DOHH2 (cell line): ENCODE results near the gene CRAT.

Experiments used
- H3F3A ChIP-seq: fragments of 200-600 bp; sonication (generic), shearing (Covaris generic); 2 replicates; pipeline ENCODE4 v1.6.0; 2016; ENCODE audit warnings: antibody characterized with exemption, mild to moderate bottlenecking; ENCODE audit not compliant: control insufficient read depth, insufficient read depth
- H3K27ac ChIP-seq: fragments of 200-600 bp; sonication (generic); 2 replicates; pipeline ENCODE4 v1.5.1; 2014; ENCODE audit warnings: low read depth, mild to moderate bottlenecking, low read length, moderate library complexity
- H3K27me3 ChIP-seq: fragments of 200-600 bp; sonication (generic); 2 replicates; pipeline ENCODE4 v1.6.1; 2014; ENCODE audit warnings: mild to moderate bottlenecking, low read length, mixed read lengths; ENCODE audit not compliant: control insufficient read depth
- H3K36me3 ChIP-seq: fragments of 200-600 bp; sonication (generic); 2 replicates; pipeline ENCODE4 v1.6.1; 2014; ENCODE audit warnings: mild to moderate bottlenecking, low read length, moderate library complexity, mixed read lengths; ENCODE audit not compliant: control insufficient read depth
- H3K4me1 ChIP-seq: fragments of 200-600 bp; sonication (generic); 2 replicates; pipeline ENCODE4 v1.6.1; 2014; ENCODE audit warnings: mild to moderate bottlenecking, low read length, mixed read lengths; ENCODE audit not compliant: control insufficient read depth
- H3K4me2 ChIP-seq: fragments of 200-600 bp; sonication (generic); 2 replicates; pipeline ENCODE4 v1.6.0; 2014; ENCODE audit warnings: mild to moderate bottlenecking, low read length, moderate library complexity
- H3K4me3 ChIP-seq: fragments of 200-600 bp; sonication (generic); 2 replicates; pipeline ENCODE4 v1.5.1; 2014; ENCODE audit warnings: mild to moderate bottlenecking, low read length, mixed read lengths
- H3K79me2 ChIP-seq: fragments of 200-600 bp; sonication (generic); 2 replicates; pipeline ENCODE4 v1.6.1; 2014; ENCODE audit warnings: mild to moderate bottlenecking, low read length, mixed read lengths; ENCODE audit not compliant: control insufficient read depth
- H3K9me2 ChIP-seq: fragments of 200-600 bp; sonication (generic); replicated peaks from 2 replicates; pipeline ENCODE4 v1.6.1; 2014; ENCODE audit warnings: mild to moderate bottlenecking, low read length, mixed read lengths; ENCODE audit not compliant: control insufficient read depth
- H3K9me3 ChIP-seq: fragments of 200-600 bp; sonication (generic); 2 replicates; pipeline ENCODE4 v1.6.1; 2014; ENCODE audit warnings: antibody characterized with exemption, low read length, mixed read lengths; ENCODE audit not compliant: control insufficient read depth, insufficient read depth
- H4K20me1 ChIP-seq: fragments of 200-600 bp; sonication (generic); 2 replicates; pipeline ENCODE4 v1.6.0; 2014; ENCODE audit warnings: low read depth, mild to moderate bottlenecking, antibody characterized with exemption, low read length, moderate library complexity; ENCODE audit not compliant: control insufficient read depth, insufficient read depth
- EZH2phosphoT487 ChIP-seq: fragments of 200-600 bp; sonication (generic); IDR thresholded peaks from 2 replicates; pipeline ENCODE4 v1.6.1; 2017; ENCODE audit warnings: borderline replicate concordance, mild to moderate bottlenecking, antibody characterized with exemption, low read length, moderate library complexity, mixed read lengths
- TF ChIP-seq, protein P1 (sequence below): fragments of 200-600 bp; sonication (generic); IDR thresholded peaks from one replicate; pipeline ENCODE4 v1.5.1; 2014; ENCODE audit warnings: antibody characterized with exemption, mild to moderate bottlenecking, low read depth, low read length; ENCODE audit not compliant: poor library complexity, severe bottlenecking

CRAT gene

DNA sequence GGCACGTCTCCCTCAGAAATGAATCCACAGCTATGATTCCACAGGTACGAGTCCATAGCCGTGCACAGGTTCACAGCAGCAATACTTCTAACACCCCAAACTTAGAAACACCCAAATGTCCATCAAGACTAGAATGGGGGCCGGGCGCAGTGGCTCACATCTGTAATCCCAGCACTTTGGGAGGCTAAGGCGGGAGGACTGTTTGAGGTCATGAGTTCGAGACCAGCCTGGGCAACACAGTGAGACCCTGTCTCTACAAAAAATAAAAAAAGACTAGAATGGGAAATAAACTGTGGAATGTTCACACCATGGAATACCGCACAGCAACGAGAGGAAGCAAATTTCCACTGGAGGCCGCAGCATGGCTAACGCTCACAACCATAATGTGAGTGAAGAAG lies 34.0 kb downstream of the CRAT start:
- H3K9me2 ChIP-seq: no peaks in the 10 kb centered on the region
- peaks cover 9% of the 10 kb centered on the region for H3K4me1 ChIP-seq
- no peak overlapping the region for H3K27ac ChIP-seq
- H3F3A ChIP-seq: 0 out of 2 replicates have a peak, but pooled peaks cover 3% of the 10 kb centered on the region
- no peaks in the 10 kb centered on the region for H3K27me3 ChIP-seq
- H3K4me3 ChIP-seq: no peak overlapping the region
- no peak for TF ChIP-seq EZH2phosphoT487
- TF ChIP-seq, protein P1, sequence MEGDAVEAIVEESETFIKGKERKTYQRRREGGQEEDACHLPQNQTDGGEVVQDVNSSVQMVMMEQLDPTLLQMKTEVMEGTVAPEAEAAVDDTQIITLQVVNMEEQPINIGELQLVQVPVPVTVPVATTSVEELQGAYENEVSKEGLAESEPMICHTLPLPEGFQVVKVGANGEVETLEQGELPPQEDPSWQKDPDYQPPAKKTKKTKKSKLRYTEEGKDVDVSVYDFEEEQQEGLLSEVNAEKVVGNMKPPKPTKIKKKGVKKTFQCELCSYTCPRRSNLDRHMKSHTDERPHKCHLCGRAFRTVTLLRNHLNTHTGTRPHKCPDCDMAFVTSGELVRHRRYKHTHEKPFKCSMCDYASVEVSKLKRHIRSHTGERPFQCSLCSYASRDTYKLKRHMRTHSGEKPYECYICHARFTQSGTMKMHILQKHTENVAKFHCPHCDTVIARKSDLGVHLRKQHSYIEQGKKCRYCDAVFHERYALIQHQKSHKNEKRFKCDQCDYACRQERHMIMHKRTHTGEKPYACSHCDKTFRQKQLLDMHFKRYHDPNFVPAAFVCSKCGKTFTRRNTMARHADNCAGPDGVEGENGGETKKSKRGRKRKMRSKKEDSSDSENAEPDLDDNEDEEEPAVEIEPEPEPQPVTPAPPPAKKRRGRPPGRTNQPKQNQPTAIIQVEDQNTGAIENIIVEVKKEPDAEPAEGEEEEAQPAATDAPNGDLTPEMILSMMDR: no peak
- no peaks in the 10 kb centered on the region for H3K9me3 ChIP-seq
- peaks cover 6% of the 10 kb centered on the region for H3K79me2 ChIP-seq
- no peak overlapping the region for H3K4me2 ChIP-seq
- H4K20me1 ChIP-seq: peaks cover 2% of the 10 kb centered on the region; the same call in 1 of the 2 replicates
- no peaks in the 10 kb centered on the region for H3K36me3 ChIP-seq

DNA sequence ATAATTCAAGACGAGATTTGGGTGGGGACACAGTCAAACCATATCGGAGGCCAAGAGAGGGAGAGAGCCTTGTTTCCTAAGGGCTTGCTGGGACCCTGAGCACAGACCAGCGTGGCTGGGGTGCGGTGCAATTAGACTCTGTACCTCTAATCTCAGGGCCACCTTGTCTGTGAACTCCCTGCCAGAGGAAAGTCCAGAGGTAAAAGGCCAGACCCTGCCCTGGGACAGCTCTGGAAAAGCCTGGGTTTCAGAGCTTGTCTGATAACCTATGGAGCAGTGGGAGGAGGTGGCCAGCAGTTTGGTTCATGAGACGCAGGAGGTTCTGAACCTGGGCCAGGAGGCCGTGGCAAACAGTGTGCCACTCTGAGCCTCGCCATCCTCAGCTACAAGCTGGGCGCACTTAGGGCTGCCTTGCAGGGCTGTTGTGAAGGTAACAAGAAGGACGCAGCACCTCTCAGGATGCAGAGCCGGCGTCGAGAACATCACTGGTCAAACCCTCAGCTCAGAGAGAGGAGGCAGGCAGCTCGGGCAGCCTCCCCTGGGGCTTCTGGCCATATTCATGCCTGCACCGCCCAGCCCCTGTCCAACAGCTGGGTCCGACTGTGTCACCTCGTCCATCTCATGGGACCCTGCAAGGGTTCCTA lies 34.5 kb downstream of the CRAT start:
- no peak overlapping the region for H3K4me2 ChIP-seq
- H3F3A ChIP-seq: 0 out of 2 replicates have a peak, but pooled peaks cover 3% of the 10 kb centered on the region
- H3K9me3 ChIP-seq: no peaks in the 10 kb centered on the region
- H3K27ac ChIP-seq: no peak overlapping the region
- H4K20me1 ChIP-seq: no peaks in the 10 kb centered on the region
- TF ChIP-seq EZH2phosphoT487: no peak
- TF ChIP-seq, protein P1: no peak
- no peaks in the 10 kb centered on the region for H3K27me3 ChIP-seq
- no peaks in the 10 kb centered on the region for H3K36me3 ChIP-seq
- H3K9me2 ChIP-seq: no peaks in the 10 kb centered on the region
- H3K4me3 ChIP-seq: no peak overlapping the region
- H3K4me1 ChIP-seq: peaks cover 7% of the 10 kb centered on the region
- peaks cover 2% of the 10 kb centered on the region; the same call in 1 of the 2 replicates for H3K79me2 ChIP-seq

DNA sequence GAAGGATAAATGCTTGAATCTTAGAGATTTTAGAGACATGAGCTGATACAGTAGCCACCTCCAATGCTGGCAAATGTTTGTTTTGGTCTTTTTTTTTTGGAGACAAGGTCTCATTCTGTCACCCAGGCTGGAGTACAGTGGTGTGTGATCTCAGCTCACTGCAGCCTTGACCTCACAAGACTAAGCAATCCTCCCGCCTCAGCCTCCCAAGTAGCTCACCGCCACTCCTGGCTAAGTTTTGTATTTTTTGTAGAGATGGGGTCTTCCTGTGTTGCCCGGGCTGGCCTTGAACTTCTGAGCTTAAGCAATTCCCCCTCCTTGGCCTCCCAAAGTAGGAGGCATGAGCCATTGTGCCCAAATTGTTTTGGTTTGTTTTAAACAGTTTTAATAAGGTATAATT lies 36.5 kb downstream of the CRAT start:
- Histone ChIP-seq H3K36me3 (no peaks in the 10 kb centered on the region; the same call in 1 of the 2 replicates), H3K27me3 (no peaks in the 10 kb centered on the region), H3F3A (0 out of 2 replicates have a peak, but pooled peaks cover 3% of the 10 kb centered on the region), H3K27ac (no peak overlapping the region), H3K9me2 (no peaks in the 10 kb centered on the region), H3K4me3 (no peak overlapping the region), H3K4me1 (no peaks in the 10 kb centered on the region; the same call in 1 of the 2 replicates), H4K20me1 (no peaks in the 10 kb centered on the region), H3K79me2 (no peaks in the 10 kb centered on the region), H3K9me3 (no peaks in the 10 kb centered on the region), H3K4me2 (no peak overlapping the region)
- TF ChIP-seq, protein P1: no peak
- no peak for TF ChIP-seq EZH2phosphoT487
